Measurements from ENCODE around the gene FRMD4A.

Gene FRMD4A

GRCh38 chr10:14293526-14293925 lies 37.2 kb downstream of the FRMD4A start:
- DNase-seq = no peak

DNA sequence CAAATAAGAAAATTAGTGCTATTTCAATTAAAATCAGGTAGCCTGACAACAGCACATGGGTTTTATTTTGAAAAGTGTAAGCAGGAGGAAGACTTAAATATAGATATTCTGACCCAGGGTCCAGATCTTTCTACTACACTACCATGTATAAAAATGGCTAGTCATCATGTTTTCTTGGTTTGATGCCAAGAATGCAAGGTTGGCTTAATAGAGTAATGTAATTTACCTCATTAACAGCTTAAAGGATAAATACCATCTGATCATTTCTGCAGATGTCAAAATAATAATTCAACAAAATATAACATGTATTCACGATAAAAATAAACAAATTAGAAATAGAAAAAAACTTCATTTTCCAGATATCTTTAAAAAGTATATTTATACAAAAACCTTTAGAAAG lies 39.4 kb downstream of the FRMD4A start:
- DNase-seq = no peak

GRCh38 chr10:14285941-14286560 lies 44.7 kb downstream of the FRMD4A start:
- no peak for DNase-seq

DNA sequence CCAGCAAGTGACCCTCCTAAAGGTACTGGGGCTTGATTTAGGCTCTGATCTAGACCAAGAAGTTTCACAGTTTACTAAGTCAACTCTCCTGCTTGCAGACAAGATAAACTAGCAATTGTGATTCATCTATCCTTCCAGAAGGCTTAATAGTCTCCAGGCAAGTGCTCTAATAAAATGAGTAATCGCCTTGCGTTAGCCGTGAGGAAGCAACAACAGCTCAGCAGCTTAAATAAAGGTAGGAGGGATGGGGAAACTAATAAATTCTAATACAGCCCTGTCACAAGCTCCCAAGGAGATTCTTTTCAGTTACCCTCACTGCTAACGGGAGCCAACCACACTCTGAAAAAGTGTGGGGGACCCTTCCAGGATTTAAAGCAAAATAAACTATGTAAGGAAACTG lies 48.4 kb downstream of the FRMD4A start:
- no peak for DNase-seq

DNA sequence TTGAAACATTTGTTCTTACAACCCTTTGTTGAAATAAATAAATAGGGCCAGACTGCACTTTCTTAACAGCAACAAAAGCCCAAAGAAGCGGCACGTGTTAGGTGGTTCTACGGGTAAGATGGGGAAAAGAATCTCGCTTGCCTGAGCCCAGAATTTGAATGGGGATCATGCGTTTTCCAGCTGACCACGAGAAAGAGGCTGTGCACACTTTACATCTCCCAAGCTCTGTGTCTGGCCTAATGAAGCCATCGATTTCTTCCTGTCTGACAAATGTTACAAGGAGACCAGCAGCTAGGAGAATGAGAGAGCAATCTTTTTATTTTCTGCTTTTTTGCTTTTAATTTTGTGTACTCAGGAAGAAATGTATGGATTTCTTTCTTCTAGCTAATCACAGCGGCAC lies 52.2 kb downstream of the FRMD4A start:
- no peak for DNase-seq

- no peak for DNase-seq
These were observed 54.5 kb downstream of the FRMD4A start for GRCh38 chr10:14276210-14276609.

DNA sequence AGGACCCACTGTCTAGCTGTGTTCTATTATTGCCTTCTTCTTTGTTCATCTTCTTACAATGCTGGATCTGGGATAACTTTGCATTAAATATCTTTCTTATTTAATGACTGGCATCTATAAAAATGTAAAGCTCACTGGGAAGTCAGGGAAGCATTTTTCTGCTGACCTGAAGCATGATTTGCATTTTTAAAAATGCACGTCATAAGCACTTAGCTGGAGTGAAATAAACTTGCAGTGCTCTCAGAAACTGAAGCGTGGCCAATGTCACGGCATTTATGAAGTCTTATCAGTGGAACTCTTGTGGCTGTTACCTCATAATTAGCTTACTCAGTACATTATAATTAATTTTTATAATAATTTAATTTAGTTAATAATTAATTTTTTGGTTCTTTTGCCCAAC lies 59.1 kb downstream of the FRMD4A start:
- no peak for DNase-seq

DNA sequence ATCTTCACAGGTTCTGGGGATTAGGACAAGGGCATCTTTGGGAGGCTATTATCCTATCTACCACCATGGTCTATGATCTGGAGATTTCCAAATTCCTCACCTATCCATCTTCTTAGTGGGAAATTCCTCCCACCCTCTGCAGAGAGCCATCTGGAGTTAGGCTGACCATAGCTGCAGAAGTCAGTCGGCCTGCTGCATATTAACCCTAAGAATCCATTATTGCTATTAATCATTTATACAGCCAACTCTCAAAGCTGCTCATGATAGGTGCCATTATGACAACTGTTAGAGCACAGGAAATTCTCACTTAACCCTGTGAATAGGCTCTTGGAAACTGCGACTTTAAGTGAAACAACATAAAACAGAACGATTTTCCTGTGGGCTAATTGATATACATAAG lies 60.4 kb downstream of the FRMD4A start:
- no peak for DNase-seq

DNA sequence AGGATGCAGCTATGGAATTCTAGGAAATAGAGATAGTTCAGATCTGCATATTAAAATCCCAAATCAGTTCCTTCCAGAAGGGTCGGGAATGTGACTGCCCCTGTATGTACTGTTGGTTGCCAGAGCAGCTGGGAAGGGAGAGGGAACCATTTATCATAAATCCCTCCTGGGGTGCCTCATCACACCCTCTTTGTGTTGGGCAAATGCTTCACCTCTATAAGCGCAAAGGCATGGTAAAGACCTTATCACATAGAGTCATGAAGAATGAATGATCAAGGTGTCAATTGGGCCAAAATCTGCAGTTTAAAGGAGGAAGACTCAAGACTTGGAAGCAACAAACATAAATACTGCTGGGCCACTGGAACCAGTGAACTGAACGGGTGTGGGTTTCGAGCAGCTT lies 65.0 kb downstream of the FRMD4A start:
- no peak for DNase-seq

GRCh38 chr10:14262836-14263425 lies 67.8 kb downstream of the FRMD4A start:
- no peak for DNase-seq

GRCh38 chr10:14261336-14261735 lies 69.4 kb downstream of the FRMD4A start:
- DNase-seq = no peak

DNA sequence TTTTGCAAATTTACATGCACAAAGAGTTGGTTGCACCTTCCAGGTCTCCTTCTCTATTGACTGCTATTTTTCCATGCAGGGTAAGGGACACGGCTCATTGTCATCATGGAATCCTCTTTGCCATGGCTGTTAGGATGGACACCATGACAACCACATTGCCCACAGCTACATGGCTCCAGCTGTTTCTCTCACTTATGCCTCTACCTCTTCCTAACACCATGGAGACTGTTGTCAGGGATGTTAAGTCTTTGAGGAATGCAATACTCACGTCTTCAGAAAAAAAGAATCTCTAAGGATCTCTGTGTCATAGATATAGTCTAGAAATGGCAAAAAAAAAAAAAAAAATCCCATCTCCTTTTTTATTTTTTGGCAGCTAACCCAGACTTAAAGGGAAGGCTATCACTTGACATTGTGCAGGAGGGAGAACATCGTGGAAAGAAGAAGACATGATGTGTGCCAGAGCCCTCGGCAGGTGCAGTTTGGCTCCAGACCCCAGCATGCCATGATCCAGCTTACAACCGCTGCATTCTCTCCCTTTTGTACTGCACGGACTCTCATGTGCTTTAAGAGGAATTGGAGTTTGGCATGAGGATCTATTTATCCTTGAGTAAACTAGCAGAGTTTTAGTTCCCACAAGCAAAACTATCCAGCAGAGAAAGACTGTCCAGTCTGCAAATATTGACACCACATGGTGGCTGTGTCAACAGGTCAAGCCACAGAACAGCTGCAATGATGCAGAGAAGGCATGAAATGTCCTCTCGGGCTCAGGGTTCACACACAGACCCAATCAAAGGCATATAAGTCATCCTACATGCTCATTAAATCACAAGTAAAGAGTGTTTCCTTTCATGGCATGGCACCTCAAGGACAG lies 70.8 kb downstream of the FRMD4A start:
- DNase-seq = no peak

GRCh38 chr10:14254368-14254767 lies 76.4 kb downstream of the FRMD4A start:
- DNase-seq = no peak

GRCh38 chr10:14253711-14254110 lies 77.0 kb downstream of the FRMD4A start:
- no peak for DNase-seq

- DNase-seq = no peak
These were observed 77.6 kb downstream of the FRMD4A start for GRCh38 chr10:14253079-14253478.

DNA sequence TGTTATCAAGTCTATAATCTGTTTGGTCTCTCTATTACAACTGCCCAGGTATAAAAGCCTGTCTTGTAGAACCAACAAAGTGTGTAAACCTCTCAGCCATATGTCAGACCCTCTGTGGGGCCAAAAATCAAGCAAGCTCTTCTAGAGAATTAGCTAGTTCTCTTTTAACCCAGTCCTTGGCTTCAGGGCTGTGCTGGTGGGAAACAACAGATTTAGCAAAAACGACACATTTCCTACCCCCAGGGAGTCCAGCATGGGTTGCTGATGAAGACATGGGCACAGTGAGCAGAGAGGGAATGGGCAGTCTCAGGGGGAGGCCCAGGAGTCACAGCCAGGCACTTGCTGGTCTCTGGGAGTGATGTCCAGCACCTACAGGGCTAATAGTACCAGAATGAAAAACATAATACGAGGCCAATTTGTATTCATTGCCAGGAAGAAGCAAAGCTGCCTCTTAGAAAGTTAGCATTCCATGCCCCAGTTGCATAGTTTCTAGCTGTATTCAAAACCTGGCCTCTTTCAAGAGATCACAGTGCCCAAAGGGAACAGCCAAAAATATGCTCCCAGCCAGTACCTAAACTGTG lies 80.1 kb downstream of the FRMD4A start:
- DNase-seq = no peak

DNA sequence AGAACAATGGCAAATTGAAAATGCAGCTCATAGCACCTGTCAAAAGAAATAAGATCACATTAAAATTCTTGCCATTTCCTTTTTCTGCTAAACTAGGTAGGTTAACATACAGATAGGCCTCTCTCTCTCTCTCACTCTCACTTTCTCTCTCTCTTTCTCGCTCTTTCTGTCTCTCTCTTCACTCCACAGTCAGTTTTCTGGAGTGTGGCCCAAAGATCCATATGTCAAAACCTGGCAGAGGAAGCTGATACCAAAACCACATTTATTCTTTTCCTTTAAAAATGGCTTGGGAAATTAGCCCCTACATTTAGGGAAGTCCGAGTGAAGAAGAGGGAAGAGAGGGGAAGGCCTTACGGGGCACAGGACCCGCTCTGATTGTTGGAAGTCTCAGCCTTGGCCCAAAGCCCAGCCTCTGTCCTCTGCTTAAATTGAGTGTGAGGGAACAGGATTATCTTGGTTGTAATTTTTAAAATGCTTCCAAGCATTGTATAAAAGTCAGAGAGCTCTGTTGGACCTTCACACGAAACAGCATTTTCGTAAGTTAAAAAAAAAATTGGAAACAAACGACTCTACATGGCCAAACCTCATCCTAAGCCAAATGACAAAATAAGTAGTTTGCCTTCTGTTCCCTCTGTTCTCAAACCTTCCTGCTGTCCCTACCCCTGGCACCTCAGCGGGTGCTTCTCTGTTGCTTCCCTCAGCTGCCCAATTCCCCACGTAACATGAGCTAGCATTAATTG lies 83.2 kb downstream of the FRMD4A start:
- no peak for DNase-seq

- no peak for DNase-seq
These were observed 85.9 kb downstream of the FRMD4A start for GRCh38 chr10:14244801-14245211.

- DNase-seq = no peak
These were observed 86.6 kb downstream of the FRMD4A start for GRCh38 chr10:14244147-14244546.

- DNase-seq = no peak
These were observed 87.5 kb downstream of the FRMD4A start for GRCh38 chr10:14243221-14243620.

GRCh38 chr10:14241196-14241595 lies 89.5 kb downstream of the FRMD4A start:
- no peak for DNase-seq

DNA sequence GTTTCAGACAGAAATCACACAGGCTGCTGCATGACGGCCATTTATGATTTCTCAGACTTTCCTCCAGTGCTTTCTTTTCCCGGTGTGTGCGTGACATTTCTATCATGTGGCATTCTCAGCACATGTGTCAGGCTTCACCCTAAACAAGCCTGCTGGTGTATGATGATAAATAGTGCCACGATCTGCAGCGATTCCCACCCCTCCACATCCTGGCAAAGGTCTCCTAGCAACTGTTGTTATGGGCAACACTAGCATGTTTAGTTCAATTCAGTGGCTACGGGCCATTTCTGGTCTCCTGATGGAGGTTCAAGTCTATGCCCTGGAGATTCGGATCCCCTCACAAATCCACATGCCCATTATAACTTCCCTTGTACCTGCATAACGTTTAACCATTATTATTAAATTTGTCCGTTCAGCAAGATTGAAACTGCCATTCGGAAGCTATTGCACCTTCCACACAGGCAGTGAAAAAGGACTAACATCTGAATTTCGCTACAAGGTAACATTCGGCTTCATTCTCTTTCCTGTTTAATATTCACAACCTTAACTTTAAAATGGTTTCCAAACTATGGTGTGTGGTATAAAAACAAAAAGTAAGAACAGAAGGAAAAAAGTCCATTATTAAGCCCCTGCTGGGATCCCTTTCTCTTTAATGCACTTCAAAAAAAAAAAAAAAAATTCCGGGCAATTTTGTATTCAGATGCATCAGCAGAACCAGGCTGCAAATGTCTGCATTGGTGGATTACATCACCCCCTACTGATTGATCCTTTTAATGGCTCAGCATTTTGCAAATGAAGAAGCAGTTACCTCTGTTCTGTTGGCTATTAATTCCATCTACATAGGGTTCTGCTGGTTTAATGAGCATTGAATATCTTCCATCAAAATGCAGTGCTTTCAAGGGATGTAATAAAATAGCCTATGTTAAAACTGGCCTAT lies 90.2 kb downstream of the FRMD4A start:
- no peak for DNase-seq

Measured in stimulated activated CD4-positive, alpha-beta T cell treated with anti-CD3 and anti-CD28 coated beads, Interleukin-4, amount 100 ng/mL, for 1 hour (primary cell).